ENCODE measurements around the gene EPHB2. TPM values are rescaled to one million over a fixed set of nuclear protein-coding genes. Genes with fewer than 3 reads are reported as not detected.

EPHB2 gene
- total RNA-seq, 1 donor from 2014 or later: not detected

GRCh38 chr1:22877112-22877915 is 166.7 kb downstream of the EPHB2 start:
- intact Hi-C loops (cut with micrococcal nuclease): no loop called here

GRCh38 chr1:22877980-22878379 is 167.3 kb downstream of the EPHB2 start:
- intact Hi-C loops (cut with micrococcal nuclease): no loop called here

- intact Hi-C loops (cut with micrococcal nuclease): no loop called here
Measured at GRCh38 chr1:22878626-22879025, 168.0 kb downstream of the EPHB2 start.

GRCh38 chr1:22879445-22879844 is 168.8 kb downstream of the EPHB2 start:
- intact Hi-C loops (cut with micrococcal nuclease): no loop called here

- intact Hi-C loops (cut with micrococcal nuclease): no loop called here
Measured at GRCh38 chr1:22880174-22880601, 169.5 kb downstream of the EPHB2 start.

GRCh38 chr1:22883406-22883805 is 172.8 kb downstream of the EPHB2 start:
- intact Hi-C loops (cut with micrococcal nuclease): no loop called here

- intact Hi-C loops (cut with micrococcal nuclease): no loop called here
Measured at GRCh38 chr1:22884806-22885530, 174.3 kb downstream of the EPHB2 start.

GRCh38 chr1:22886211-22886610 is 175.6 kb downstream of the EPHB2 start:
- intact Hi-C loops (cut with micrococcal nuclease): no loop called here

GRCh38 chr1:22887491-22887890 is 176.9 kb downstream of the EPHB2 start:
- intact Hi-C loops (cut with micrococcal nuclease): no loop called here

GRCh38 chr1:22888320-22889075 is 177.9 kb downstream of the EPHB2 start:
- intact Hi-C loops (cut with micrococcal nuclease): loop anchor here (1.0 kb wide), 1 partner anchor 184 kb away; no protein-coding TSS in a partner anchor

GRCh38 chr1:22889213-22889827 is 178.7 kb downstream of the EPHB2 start:
- intact Hi-C loops (cut with micrococcal nuclease): loop anchor here (1.0 kb wide), 1 partner anchor 185 kb away; no protein-coding TSS in a partner anchor

GRCh38 chr1:22892789-22893188 is 182.2 kb downstream of the EPHB2 start:
- intact Hi-C loops (cut with micrococcal nuclease): no loop called here

- intact Hi-C loops (cut with micrococcal nuclease): no loop called here
Measured at GRCh38 chr1:22893292-22893691, 182.7 kb downstream of the EPHB2 start.

- intact Hi-C loops (cut with micrococcal nuclease): no loop called here
Measured at GRCh38 chr1:22895357-22895756, 184.7 kb downstream of the EPHB2 start.

GRCh38 chr1:22896184-22896583 is 185.5 kb downstream of the EPHB2 start:
- intact Hi-C loops (cut with micrococcal nuclease): no loop called here

GRCh38 chr1:22900451-22900850 is 189.8 kb downstream of the EPHB2 start:
- intact Hi-C loops (cut with micrococcal nuclease): no loop called here

- intact Hi-C loops (cut with micrococcal nuclease): no loop called here
Measured at GRCh38 chr1:22903113-22903512, 192.5 kb downstream of the EPHB2 start.

- intact Hi-C loops (cut with micrococcal nuclease): no loop called here
Measured at GRCh38 chr1:22906968-22907367, 196.3 kb downstream of the EPHB2 start.

- intact Hi-C loops (cut with micrococcal nuclease): no loop called here
Measured at GRCh38 chr1:22907528-22907927, 196.9 kb downstream of the EPHB2 start.

- intact Hi-C loops (cut with micrococcal nuclease): no loop called here
Measured at GRCh38 chr1:22908880-22909426, 198.3 kb downstream of the EPHB2 start.

- intact Hi-C loops (cut with micrococcal nuclease): no loop called here
Measured at GRCh38 chr1:22910286-22910685, 199.6 kb downstream of the EPHB2 start.
